GF-D8 (cell line): ENCODE measurements around the gene ARL8B.

Experiments used
- DNase-seq: peaks from one replicate; lab custom pipeline; 2025; lab: John Stamatoyannopoulos, UW

Gene ARL8B

DNA sequence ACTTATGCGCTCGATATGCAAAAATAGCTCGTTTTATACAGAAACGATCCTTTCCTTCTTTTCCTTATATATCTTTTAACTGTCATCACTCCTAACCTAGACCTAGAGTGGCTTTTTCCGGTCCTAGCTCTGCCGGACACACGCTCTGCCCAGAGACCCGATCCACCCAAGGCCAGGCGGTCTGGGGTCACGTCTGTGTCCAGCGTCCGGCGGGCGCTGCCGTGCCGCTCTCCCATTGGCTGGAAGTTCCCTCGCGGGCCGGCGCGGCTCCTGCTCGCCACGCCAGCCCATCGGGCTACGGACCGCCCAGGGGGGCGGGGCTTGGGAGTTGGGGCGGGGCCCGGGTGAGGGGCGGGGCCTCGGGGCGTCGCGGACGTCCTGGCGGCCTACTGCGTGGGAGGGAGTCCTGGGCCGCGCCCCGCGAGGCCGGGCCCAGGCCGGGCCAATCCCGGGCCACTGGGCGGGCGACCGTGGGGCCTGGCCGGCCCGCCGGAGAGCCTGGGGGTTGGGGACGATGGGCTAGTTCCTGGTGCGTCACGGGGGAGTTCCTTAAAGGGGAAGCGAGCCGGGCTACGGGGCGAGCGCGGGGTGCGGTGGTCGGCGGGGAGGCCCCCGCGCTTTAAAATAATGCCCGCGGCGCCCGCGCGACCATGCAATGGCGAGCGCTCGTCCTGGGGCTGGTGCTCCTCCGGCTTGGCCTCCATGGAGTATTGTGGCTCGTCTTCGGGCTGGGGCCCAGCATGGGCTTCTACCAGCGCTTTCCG is 65.2 kb downstream of the ARL8B start, which contains the start of gene EDEM1:
Gene EDEM1 (plus strand): TSS at position 552 of the 764 bp plus-strand sequence. CDS start 99 bp downstream, at position 651.
- peak; percentile 85 for DNase-seq

DNA sequence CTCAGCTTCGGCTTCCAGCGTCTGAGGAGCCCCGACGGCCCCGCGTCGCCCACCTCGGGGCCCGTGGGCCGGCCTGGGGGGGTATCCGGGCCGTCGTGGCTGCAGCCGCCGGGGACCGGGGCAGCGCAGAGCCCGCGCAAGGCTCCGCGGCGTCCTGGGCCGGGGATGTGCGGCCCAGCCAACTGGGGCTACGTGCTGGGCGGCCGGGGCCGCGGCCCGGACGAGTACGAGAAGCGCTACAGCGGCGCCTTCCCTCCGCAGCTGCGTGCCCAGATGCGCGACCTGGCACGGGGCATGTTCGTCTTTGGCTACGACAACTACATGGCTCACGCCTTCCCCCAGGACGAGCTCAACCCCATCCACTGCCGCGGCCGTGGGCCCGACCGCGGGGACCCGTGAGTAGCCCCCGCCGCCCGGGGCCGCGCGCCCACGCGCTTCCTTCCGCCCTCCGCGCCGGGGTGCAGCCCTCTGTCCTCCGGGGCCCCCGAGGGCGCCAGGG is 65.9 kb downstream of the ARL8B start:
- DNase-seq = no peak

DNA sequence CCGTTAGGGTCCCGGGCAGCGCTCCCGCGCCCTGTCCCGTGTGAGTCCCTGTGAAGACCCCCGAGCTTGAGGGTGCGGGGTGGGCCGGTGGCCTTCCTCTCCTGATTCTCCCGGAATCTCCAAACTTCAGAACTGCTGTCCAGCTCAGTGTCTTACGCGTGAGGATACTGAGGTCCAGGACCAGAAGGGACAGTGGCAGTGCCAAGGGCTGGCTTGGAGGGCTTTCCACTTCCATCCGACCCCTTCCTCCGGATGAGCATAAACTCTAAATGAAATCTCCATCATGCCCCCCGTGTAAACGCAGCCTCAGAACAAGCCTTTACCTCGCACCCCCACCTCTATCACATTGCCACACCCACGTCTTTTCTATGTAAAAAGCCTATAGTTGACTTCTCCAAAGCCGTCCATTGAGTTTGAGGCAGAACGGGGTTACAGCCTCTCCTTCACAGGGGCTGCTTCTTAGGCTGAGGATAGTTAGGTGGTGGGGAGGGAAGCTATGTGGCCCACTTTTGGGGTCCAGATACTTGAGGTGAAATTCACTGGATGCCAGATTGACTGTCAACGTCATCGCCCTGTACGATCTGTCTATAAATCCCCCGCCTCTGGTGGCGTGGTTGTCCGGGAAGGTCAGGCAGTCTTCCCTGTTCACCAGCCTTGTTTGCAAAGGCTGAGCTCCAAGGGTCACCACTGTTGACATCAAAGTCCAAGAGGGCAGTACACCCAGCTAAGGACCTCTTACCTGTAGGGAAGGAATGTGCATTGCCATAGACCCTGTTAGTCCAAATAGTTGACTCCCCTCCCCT is 66.5 kb downstream of the ARL8B start:
- DNase-seq = peak; percentile 26

DNA sequence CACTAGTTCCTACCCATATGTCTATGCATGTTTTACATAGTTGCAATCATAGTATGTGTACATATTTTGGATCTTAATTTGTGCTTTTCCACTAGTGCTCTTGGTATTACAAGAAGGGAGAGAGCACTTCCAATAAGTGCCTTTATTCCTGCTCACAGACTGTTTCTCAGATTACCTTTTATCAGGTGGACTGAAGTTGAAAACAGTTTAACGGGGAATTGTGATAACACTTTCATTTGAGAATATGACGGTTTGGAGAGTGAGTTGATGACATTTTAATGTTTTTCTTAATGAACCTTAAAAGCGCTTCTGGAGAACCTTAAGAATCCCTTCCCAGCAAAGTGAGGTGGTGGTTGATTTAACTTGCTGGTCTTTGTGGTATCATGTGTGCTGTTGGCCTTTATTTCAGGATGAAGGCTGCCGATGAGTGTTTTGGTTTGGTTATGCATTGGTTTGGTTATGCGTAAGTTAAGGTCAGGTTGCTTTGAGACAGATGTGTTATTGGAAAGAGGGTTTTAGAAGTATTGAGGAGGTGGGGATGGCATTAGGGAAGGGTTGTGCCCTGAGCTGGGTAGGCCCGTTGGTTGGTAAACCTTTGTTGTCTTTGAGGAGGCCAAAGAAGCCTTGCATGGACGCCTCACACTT is 68.2 kb downstream of the ARL8B start:
- DNase-seq = no peak

DNA sequence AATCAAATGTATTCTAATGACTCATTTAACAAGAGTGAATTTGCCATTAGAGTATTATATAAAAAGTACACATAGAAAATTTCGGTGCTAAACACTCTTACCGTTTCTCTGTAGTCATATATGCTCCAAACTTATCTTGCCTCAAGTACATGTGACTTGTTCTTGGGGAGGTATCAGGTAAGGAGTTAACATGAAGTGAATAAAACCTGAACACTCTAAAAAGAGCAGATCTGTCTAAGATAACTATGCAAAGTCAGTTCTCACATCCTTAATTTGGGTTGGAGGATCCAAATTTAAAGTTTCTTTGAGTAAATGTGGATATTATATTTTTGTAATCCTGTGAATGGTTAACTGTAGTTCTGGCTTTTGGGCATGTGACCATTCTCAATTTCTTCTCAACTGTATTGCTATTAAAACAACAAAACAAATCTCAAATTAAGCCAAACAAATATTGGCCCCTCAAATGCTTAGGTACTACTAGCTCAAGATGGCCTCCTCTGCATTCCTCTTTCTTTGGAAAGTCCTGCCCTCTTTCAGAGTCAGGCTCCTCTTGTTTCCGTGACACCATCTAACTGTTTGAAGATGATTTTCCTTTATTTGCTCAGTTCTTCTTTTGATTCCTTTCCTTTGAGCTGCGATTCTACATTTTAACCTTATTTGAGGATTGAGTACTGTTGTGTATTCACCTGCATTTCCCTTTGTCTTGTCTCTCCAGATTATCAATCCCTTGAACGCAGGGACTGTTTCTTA is 69.6 kb downstream of the ARL8B start:
- DNase-seq = no peak

DNA sequence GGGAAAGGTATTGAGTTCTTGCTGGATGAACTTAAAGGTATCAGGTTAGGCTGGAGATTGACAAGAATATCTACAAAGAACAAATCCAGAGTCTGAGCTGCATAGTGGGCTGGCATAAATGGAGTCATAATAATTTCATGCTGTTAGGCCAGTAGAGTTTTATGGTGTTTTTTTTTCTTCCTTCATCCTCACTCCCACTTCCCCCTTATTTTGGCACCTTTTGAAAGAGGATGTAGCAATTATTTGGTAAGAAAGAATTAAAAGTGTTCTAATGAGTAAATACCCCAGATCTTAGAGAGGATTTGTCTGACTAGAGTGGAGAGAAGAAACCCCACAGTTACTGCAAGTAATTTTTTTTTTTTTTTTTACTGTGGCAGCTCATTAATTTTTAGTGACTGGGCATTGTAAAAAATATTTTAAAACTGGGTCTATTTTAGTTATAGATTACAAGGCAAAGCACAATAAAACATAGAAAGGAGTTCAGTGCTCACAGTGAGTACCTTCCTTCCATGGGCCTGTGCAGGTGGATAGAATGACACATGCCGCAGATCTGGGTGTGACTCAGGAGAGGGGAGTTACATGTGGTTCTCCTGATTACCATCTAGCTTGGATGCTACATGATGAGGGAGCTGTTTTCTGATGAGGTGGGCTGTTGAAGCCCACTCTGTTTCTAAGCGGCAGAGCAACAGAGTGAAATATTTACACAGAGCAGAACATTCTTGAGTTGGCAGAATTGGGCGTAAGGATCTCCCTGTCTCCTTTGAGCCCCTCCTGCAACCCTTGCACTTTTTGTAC is 70.7 kb downstream of the ARL8B start:
- DNase-seq = peak; percentile 44

DNA sequence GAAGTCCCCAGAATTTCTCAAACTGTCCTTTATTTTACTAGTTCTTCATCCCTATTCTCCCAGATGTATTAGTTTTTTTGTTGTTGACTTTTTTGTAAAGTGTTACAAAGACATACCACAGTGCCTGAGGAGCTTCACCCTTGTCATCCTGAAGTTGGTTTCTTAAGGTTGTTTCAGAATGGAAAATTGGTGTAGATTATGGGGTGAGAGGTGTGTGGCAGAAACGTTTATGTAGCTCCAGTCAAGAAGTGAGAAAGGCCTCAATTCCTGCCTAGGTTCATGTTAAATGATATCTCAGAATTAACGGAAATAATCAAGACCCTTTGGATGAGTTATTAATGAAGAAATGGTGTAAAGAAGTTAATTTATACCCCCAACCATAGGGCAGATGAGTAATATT is 72.2 kb downstream of the ARL8B start:
- no peak for DNase-seq

DNA sequence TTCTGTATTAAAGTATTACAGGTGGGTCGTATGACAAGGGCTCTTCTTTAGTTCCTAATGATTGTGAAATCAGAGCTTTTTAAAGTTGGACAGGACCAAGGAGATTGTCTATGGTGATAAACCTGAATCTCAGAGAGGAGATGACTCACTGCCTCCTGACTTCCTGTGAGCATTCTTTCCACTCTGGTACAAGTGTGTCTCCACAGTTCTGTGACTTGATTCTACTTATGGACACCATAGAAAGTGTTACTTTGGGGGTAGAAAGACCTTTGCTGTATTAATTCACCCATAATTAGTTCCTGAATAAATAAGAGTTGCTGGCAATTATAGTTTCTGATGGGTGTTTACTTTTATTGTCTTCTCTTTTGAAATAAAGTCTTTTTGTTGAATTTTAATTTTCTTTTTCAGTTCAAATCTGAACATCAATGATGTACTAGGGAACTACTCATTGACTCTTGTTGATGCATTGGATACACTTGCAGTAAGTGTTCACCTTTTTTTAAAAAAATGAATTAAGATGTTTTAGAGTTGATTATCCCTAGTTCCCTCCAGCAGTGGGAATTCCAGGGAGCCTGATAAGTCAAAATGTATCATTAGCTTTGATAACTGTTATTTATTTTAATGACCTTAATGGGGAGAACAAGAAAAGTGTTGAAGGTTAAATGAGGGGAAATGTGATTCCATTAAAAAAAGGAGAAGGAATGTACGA is 72.9 kb downstream of the ARL8B start:
- peak; percentile 77 for DNase-seq

DNA sequence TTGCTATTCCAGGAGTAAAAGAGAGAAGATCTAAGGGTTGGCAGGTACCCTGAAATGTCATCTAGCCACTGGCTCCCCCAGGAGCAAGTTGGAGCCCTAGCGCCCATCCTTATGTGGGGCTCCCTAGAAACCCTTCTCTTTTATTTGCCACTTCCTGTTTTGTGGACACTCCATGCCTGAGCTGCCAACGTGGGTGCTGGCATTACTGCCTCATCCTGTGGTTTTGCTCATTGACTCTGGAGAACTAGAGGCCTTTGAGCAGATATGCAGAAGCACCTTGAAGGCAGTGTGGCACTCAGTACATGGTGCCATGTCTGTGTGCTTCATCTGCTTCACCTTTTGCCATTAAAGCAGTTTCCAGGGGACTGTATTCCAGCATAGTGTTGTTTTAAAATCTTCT is 73.5 kb downstream of the ARL8B start:
- peak; percentile 76 for DNase-seq

DNA sequence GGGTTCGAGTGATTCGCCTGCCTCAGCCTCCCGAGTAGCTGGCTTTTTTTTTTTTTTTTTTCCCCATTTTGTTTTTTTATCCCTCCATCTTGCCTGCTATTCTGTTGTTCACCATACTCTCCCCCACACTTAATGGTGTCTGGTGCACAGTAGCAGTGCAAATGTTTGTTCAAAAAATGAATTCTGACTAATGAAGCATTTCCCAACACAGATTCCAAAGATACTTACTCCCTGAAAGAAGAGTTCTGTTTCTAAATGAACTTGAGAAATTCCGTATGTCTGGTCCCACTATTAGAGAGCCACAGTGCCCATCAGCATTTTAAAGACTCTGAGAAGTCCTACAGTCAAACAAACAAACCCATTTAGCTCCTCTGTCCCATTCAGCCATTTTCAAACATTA is 74.9 kb downstream of the ARL8B start:
- DNase-seq = no peak

DNA sequence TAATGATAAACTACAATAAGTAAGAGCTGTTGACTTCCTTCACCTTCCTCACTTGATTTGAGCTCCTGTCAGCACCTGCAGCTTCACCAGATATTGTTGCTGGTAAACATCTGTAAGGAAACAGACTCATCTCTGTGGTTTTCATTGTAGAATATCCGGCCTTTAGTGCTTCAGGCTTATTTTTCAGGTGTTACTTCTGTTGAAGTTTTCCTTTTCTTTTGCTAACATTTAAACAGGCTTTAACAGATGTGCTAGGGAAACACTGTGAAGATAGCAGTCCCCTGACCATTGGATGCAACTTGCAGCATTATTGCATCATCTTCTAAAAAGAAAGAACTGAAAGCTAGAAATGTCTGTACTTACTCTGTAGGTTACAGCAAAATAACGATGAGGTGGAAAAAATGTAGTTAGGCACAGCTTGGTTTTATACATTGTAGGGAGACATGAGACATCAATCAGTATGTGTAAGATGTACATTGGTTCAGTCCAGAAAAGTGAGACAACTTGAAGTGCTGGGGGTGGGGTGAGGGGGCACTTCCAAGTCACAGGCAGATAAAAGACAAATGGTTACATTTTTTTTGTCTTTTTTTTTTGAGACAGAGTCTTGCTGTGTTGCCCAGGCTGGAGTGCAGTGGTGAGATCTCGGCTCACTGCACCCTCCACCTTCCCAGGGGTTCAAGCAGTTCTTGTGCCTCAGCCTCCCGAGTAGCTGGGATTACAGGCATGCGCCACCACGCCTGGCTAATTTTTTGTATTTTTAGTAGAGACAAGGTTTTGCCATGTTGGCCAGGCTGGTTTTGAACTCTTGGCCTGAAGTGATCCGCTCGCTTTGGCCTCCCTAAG is 75.6 kb downstream of the ARL8B start:
- peak; percentile 37 for DNase-seq

DNA sequence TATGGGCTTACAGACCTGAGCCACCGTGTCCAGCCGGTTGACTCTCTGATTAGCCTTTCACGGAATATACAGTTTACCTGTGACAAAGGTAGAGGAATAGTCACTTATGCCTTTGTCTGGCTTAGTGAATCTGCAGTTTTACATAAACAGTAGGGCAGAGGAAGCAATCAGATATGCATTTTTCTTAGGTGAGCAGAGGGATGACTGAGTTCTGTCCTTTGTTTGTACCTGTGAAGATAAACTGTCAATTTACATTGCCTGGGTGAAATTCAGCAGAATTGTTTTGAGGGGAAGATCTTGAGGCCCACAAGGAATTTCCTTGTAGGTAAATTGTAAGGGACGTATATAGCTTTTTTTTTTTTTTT is 76.2 kb downstream of the ARL8B start:
- DNase-seq = no peak

DNA sequence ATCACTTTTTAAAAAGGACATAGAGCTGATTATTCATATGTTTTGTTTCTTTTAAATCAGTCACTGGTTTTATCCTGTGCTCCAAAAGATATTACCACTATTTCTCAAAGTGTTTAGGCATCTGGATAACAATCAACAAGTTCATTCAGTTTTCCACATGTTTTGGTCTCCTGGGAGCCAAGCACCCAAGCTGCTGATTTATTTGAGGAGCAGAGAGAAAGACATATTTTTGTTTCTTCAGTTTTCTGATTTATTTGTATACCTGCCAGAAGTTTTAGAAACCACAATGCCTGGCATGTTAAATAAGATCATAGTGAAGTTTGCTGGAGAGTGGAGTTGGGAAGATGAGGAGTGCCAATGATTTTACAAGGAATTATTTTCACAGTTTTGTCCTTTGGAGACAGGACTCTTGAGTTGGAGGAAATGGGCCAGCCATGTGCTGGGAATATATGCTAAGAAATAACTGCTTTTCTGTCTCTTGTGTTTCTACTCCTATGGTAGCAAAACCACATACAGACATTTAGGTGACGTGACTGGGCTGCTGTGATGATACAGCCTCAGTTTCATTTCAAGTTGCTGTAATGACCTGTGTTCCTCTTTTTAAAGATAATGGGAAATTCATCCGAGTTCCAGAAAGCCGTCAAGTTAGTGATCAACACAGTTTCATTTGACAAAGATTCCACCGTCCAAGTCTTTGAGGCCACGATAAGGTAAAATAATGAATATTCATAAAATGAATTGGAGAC is 77.1 kb downstream of the ARL8B start:
- no peak for DNase-seq

DNA sequence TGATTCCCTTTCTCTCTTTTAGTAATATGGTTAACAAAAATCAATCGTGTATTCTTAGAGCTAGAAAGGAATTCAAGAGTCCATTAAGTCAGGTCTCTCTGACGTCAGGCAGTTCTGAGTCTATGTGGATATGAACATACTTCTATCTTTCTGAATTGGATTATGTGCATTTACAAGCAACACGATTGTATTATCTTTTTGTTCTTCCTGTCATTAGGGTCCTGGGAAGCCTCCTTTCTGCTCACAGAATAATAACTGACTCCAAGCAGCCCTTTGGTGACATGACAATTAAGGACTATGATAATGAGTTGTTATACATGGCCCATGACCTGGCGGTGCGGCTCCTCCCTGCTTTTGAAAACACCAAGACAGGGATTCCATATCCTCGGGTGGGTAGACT is 79.4 kb downstream of the ARL8B start:
- DNase-seq = no peak

DNA sequence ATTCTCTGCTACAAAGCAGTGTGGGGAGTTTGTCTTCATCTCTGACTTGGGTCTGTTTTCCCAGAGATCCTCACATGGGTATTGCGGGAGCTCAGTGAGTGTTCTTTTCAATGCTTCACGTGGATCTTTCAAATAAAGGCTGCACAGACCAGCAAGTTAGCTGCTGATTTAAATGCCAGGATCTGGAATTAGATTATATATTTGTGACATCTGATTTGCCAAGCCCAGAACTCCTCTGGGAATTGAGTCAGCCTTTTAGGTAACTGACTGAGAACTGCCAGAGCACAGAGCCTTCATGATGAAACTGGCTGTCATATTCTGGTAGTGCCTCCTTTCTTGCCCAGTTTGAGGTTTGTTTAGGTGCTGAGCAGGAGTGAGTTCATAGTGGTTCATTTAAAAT is 80.1 kb downstream of the ARL8B start:
- no peak for DNase-seq

DNA sequence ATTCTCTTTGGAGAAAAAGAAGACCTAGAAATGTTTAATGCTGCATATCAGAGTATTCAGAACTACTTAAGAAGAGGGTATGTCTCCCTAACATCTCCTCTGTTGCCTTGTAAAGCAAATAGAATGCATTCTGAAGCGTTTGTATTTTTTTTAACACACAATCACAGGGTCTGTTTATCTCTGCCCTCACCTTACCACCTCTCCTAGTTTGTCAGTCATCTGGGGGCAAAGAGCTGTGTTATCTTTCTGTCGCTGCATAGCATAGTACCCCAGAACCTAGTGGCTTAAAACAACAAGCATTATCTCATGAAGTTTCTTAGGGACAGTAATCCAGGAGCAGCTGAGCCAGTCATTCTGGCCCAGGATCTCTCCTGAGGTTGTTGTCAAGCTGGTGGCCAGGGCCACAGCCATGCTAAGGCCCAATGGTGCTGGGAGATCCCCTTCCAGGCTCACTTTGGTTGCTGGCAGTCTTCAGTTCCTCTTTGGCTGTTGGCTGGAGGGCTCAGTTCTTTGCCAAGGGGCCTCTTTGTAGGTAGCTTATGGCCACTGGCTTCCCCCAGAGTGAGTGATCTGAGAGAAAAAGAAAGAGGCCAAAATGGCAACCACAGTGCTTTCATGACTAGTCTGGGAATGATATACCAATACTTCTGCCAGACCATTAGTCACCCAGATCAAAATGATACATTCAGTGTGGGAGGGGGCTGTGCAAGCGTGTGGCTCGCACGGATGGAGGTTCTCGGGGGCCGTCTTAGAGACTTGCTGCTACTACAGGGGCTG is 83.3 kb downstream of the ARL8B start:
- no peak for DNase-seq

DNA sequence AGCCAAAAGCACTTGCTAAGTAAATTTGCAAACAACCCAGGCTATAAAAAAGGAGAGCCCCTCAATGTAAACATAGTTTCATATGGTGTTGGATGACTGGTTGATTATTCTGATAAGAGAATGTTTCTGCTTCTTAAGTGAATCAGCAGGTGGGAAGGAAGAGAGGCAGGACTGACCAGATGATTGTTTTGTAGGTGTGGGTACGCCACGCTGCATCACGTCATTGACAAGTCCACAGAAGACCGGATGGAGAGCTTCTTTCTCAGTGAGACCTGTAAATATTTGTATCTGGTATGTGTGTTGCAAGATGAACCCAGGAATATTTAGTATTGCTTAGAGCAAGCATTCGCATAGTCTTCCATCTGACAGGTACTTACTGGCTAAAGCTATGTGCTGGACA is 88.8 kb downstream of the ARL8B start:
- DNase-seq = no peak
